GM10266 (cell line): Measurements from ENCODE around the gene MACROH2A1.

Source experiments
- DNase-seq: peaks from one replicate; pipeline ENCODE4 v3.0.0; 2012; ENCODE audit errors: extremely low spot score
- CTCF ChIP-seq: IDR thresholded peaks from 2 replicates; pipeline ENCODE4 v1.5.1; 2012; ENCODE audit warnings: mild to moderate bottlenecking, low read depth; ENCODE audit not compliant: control insufficient read depth, insufficient read depth; ENCODE audit errors: missing control alignments

MACROH2A1 gene

GRCh38 chr5:135426102-135427082 is 27.4 kb upstream of the MACROH2A1 start:
- peak; percentile 64 for DNase-seq
- peak; percentile 80 for TF ChIP-seq CTCF

- TF ChIP-seq CTCF = no peak
Observed at GRCh38 chr5:135425641-135426040, 26.6 kb upstream of the MACROH2A1 start.

GRCh38 chr5:135423846-135424168 is 24.8 kb upstream of the MACROH2A1 start:
- no peak for DNase-seq
- TF ChIP-seq CTCF = no peak

More at GRCh38 chr5:135425641-135426040, 26.6 kb upstream of the MACROH2A1 start:
- DNase-seq = no peak

DNA sequence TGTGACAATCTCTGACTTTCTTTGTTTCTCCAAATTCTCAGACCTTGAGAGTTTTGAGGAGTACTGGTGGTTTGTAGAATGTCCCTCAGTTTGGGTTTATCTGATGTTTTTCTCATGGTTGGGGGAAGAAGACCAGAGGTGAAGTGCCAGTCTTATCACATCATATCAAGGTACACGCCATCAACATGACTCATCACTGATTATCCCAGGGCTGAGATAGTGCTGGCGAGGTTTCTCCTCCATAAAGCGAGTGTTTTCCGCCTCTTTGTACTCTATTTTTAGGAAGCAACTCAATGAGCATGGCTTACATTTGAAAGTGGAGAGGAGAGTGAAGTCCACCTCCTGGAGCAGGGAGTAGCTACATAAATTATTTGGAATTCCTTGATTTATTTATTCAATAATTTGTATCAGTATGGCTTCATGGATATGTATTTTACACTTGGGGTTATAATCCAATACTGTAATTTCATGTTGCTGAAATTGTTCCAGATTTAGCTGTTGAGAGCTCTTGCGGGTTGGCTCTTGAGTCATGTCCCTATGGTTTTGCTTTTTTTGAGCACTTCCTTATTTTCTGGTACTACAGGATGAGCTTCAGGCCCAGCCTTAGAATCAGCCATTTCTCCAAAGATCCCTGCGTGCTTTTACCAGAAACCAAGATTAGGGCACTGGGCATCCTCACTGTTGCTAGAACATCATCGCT is 24.3 kb upstream of the MACROH2A1 start:
- no peak for DNase-seq
- TF ChIP-seq CTCF = no peak

- TF ChIP-seq CTCF = no peak
- no peak for DNase-seq
Observed at GRCh38 chr5:135422419-135422818, 23.4 kb upstream of the MACROH2A1 start.

DNA sequence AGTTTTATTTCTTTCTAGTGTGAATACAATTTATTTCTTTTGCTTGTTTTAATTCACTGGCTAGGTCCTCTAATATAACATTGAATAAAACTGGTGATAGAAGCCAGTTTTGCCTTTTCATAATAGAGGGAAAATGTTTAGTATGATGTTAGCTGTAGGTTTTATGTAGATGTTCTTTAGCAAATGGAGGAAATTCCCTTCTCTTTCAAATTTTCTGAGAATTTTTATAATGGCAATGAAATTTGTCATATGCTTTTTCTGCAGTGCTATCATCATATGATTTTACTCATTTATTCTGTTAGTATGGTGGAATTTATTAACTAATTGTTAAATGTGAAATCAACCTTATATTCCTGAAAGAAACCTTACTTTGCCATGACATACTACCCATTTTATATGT is 18.1 kb upstream of the MACROH2A1 start:
- no peak for DNase-seq
- no peak for TF ChIP-seq CTCF

DNA sequence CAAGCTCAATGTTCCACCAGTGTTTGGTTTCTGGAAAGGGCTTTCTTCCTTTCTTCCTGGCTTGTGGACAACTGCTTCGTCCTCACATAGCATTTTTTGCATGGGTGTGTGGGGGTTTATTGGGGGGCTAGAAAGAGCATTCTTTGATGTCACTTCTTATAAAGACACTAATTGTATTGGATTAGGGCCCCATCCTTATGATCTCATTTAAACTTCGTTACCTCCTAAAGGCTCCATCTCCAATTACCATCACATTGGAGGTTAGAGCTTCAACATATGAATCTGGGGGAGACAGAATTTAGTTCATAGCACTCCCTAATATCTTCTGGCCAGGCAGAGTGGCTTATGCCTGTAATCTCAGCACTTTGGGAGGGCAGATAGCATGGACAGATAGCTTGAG is 6.1 kb upstream of the MACROH2A1 start:
- DNase-seq = no peak
- TF ChIP-seq CTCF = no peak
